ENCODE results near the gene AFAP1.

AFAP1 gene

GRCh38 chr4:7736436-7737267, 203.0 kb downstream of the AFAP1 start:
- DNase-seq (ENCODE audit: extremely low spot score, insufficient read length, low read depth) (no peak), FAIRE-seq (no peak)

- DNase-seq (ENCODE audit: extremely low spot score, insufficient read length, low read depth) (no peak), FAIRE-seq (no peak)
These were observed 203.7 kb downstream of the AFAP1 start for GRCh38 chr4:7735961-7736360.

- DNase-seq (ENCODE audit: extremely low spot score, insufficient read length, low read depth), result no peak
- FAIRE-seq, result no peak
These were observed 204.3 kb downstream of the AFAP1 start for GRCh38 chr4:7735395-7735794.

- FAIRE-seq (no peak), DNase-seq (ENCODE audit: extremely low spot score, insufficient read length, low read depth) (no peak)
These were observed 204.9 kb downstream of the AFAP1 start for GRCh38 chr4:7734651-7735260.

- DNase-seq (ENCODE audit: extremely low spot score, insufficient read length, low read depth) (no peak), FAIRE-seq (no peak)
These were observed 205.6 kb downstream of the AFAP1 start for GRCh38 chr4:7733801-7734650.

GRCh38 chr4:7733201-7733600, 206.5 kb downstream of the AFAP1 start:
- FAIRE-seq, result no peak

GRCh38 chr4:7732263-7732662, 207.4 kb downstream of the AFAP1 start:
- no peak for FAIRE-seq
- no peak for DNase-seq (ENCODE audit: extremely low spot score, insufficient read length, low read depth)

More at GRCh38 chr4:7733201-7733600, 206.5 kb downstream of the AFAP1 start:
- no peak for DNase-seq (ENCODE audit: extremely low spot score, insufficient read length, low read depth)

GRCh38 chr4:7731437-7731836, 208.2 kb downstream of the AFAP1 start:
- DNase-seq (ENCODE audit: extremely low spot score, insufficient read length, low read depth) (no peak), FAIRE-seq (no peak)

GRCh38 chr4:7727749-7728148, 211.9 kb downstream of the AFAP1 start:
- no peak for DNase-seq (ENCODE audit: extremely low spot score, insufficient read length, low read depth)

GRCh38 chr4:7726665-7727413, 212.8 kb downstream of the AFAP1 start:
- DNase-seq (ENCODE audit: extremely low spot score, insufficient read length, low read depth), result no peak
- no peak for FAIRE-seq

More at GRCh38 chr4:7727749-7728148, 211.9 kb downstream of the AFAP1 start:
- no peak for FAIRE-seq

- no peak for DNase-seq (ENCODE audit: extremely low spot score, insufficient read length, low read depth)
- no peak for FAIRE-seq
These were observed 213.7 kb downstream of the AFAP1 start for GRCh38 chr4:7725951-7726350.

- DNase-seq (ENCODE audit: extremely low spot score, insufficient read length, low read depth), result no peak
- FAIRE-seq, result no peak
These were observed 216.0 kb downstream of the AFAP1 start for GRCh38 chr4:7723625-7724024.

- FAIRE-seq, result no peak
- DNase-seq (ENCODE audit: extremely low spot score, insufficient read length, low read depth), result no peak
These were observed 216.8 kb downstream of the AFAP1 start for GRCh38 chr4:7722766-7723387.

GRCh38 chr4:7721984-7722551, 217.6 kb downstream of the AFAP1 start:
- DNase-seq (ENCODE audit: extremely low spot score, insufficient read length, low read depth), result no peak
- no peak for FAIRE-seq

GRCh38 chr4:7719354-7720174, 220.1 kb downstream of the AFAP1 start:
- DNase-seq (ENCODE audit: extremely low spot score, insufficient read length, low read depth) (peak; percentile 46), FAIRE-seq (no peak)

- no peak for DNase-seq (ENCODE audit: extremely low spot score, insufficient read length, low read depth)
- no peak for FAIRE-seq
These were observed 221.6 kb downstream of the AFAP1 start for GRCh38 chr4:7717946-7718490.

- no peak for FAIRE-seq
- DNase-seq (ENCODE audit: extremely low spot score, insufficient read length, low read depth), result no peak
These were observed 222.5 kb downstream of the AFAP1 start for GRCh38 chr4:7717161-7717560.
